Osteoblast (primary cell): Measurements from ENCODE around the gene MEST. TPM values are rescaled to one million over a fixed set of nuclear protein-coding genes. Genes with fewer than 3 reads are reported as not detected.
"Not testable (repeated sequence)": the region's sequence is repeated elsewhere in the genome, so short reads cannot be mapped to it uniquely, and the experiment has no call there.

Experiments used
- DNase-seq: peaks from one replicate; pipeline ENCODE4 v3.0.0; 2011; ENCODE audit warnings: low spot score, mixed read lengths; ENCODE audit not compliant: insufficient read length; ENCODE audit errors: missing footprints
- H2AFZ ChIP-seq: 2 replicates; pipeline ENCODE4 v1.6.0; 2011; ENCODE audit warnings: mild to moderate bottlenecking, low read length
- H3K27ac ChIP-seq: 2 replicates; pipeline ENCODE4 v1.5.1; 2011; ENCODE audit warnings: mild to moderate bottlenecking, low read depth, low read length, moderate library complexity
- H3K27me3 ChIP-seq: 2 replicates; pipeline ENCODE4 v1.6.0; 2012; ENCODE audit warnings: mild to moderate bottlenecking, control low read depth, inconsistent platforms, low read length, moderate library complexity; ENCODE audit not compliant: insufficient read depth
- H3K36me3 ChIP-seq: 2 replicates; pipeline ENCODE4 v1.5.1; 2011; ENCODE audit warnings: mild to moderate bottlenecking, low read length, control low read depth, moderate library complexity; ENCODE audit not compliant: insufficient read depth
- H3K4me1 ChIP-seq: 2 replicates; pipeline ENCODE4 v1.5.1; 2011; ENCODE audit warnings: mild to moderate bottlenecking, low read length, control low read depth, moderate library complexity; ENCODE audit not compliant: insufficient read depth
- H3K4me2 ChIP-seq: 2 replicates; pipeline ENCODE4 v1.6.0; 2011; ENCODE audit warnings: mild to moderate bottlenecking, low read length; ENCODE audit not compliant: insufficient read depth
- H3K4me3 ChIP-seq: fragments of 200-600 bp; sonication (generic); 3 replicates; pipeline ENCODE4 v1.5.1; 2012; ENCODE audit warnings: mild to moderate bottlenecking, low read length, inconsistent platforms; ENCODE audit not compliant: insufficient read depth
- H3K79me2 ChIP-seq: 2 replicates; pipeline ENCODE4 v1.6.0; 2012; ENCODE audit warnings: mild to moderate bottlenecking, low read length, control low read depth, inconsistent platforms; ENCODE audit not compliant: insufficient read depth
- H3K9me3 ChIP-seq: 2 replicates; pipeline ENCODE4 v1.5.1; 2011; ENCODE audit warnings: low read depth, low read length, control low read depth
- H4K20me1 ChIP-seq: 2 replicates; pipeline ENCODE4 v1.6.0; 2012; ENCODE audit warnings: mild to moderate bottlenecking, low read length, control low read depth; ENCODE audit not compliant: insufficient read depth
- CTCF ChIP-seq: IDR thresholded peaks from 2 replicates; pipeline ENCODE4 v1.5.1; 2011; ENCODE audit warnings: mild to moderate bottlenecking, low read depth, low read length, moderate library complexity; ENCODE audit errors: extremely low read depth
- total RNA-seq: library from RNA; depleted of rRNA; stranded (reverse); fragments of >200 nt; gene quantifications from 2 replicates; pipeline ENCODE4 v1.2.3, GENCODE V29; 2012

Gene MEST
- total RNA-seq, 1 donor = 330 TPM

- no peak for TF ChIP-seq CTCF
- DNase-seq = no peak
- no peaks in the 10 kb centered on the region for H3K36me3 ChIP-seq
These were observed 29.5 kb downstream of the MEST start for GRCh38 chr7:130521258-130521951.

GRCh38 chr7:130523519-130524125, 31.7 kb downstream of the MEST start:
- H3K4me1 ChIP-seq, DNase-seq, H3K9me3 ChIP-seq: not testable (repeated sequence)

More at GRCh38 chr7:130521258-130521951, 29.5 kb downstream of the MEST start:
- Histone ChIP-seq H3K79me2 (no peaks in the 10 kb centered on the region), H3K9me3 (no peaks in the 10 kb centered on the region), H3K4me2 (no peak overlapping the region), H3K27ac (no peak overlapping the region), H2AFZ (no peak overlapping the region), H3K4me3 (no peak overlapping the region), H3K4me1 (no peaks in the 10 kb centered on the region), H3K27me3 (no peaks in the 10 kb centered on the region), H4K20me1 (no peaks in the 10 kb centered on the region)

GRCh38 chr7:130524628-130525027, 32.7 kb downstream of the MEST start:
- H3K27me3 ChIP-seq = no peaks in the 10 kb centered on the region

More at GRCh38 chr7:130523519-130524125, 31.7 kb downstream of the MEST start:
- H3K27ac ChIP-seq, H3K36me3 ChIP-seq, H2AFZ ChIP-seq, H3K4me2 ChIP-seq, H3K27me3 ChIP-seq, H4K20me1 ChIP-seq, H3K4me3 ChIP-seq, H3K79me2 ChIP-seq: not testable (repeated sequence)

GRCh38 chr7:130527752-130528355, 36.0 kb downstream of the MEST start:
- not testable (repeated sequence) for H3K27ac ChIP-seq, H3K9me3 ChIP-seq, DNase-seq, H3K4me1 ChIP-seq, H3K27me3 ChIP-seq, H3K4me2 ChIP-seq, H3K79me2 ChIP-seq, H2AFZ ChIP-seq, H3K36me3 ChIP-seq, H3K4me3 ChIP-seq, H4K20me1 ChIP-seq

More at GRCh38 chr7:130524628-130525027, 32.7 kb downstream of the MEST start:
- no peak overlapping the region for H3K4me3 ChIP-seq
- no peaks in the 10 kb centered on the region for H3K79me2 ChIP-seq
- DNase-seq = no peak
- H2AFZ ChIP-seq = no peak overlapping the region
- no peaks in the 10 kb centered on the region for H3K36me3 ChIP-seq
- H4K20me1 ChIP-seq = no peaks in the 10 kb centered on the region
- H3K4me2 ChIP-seq = no peak overlapping the region
- no peak for TF ChIP-seq CTCF
- H3K27ac ChIP-seq = no peak overlapping the region
- no peaks in the 10 kb centered on the region for H3K4me1 ChIP-seq
- no peaks in the 10 kb centered on the region for H3K9me3 ChIP-seq
